ENCODE measurements around the gene ARHGAP23.

Gene ARHGAP23

GRCh38 chr17:38504216-38504615 lies 76.0 kb downstream of the ARHGAP23 start:
- H3K36me3 ChIP-seq (ENCODE audit: insufficient read depth), result no peaks in the 10 kb centered on the region
- H3K4me1 ChIP-seq (ENCODE audit: low read depth, poor library complexity, severe bottlenecking), result no peaks in the 10 kb centered on the region
- H2AFZ ChIP-seq (ENCODE audit: low read depth), result no peak overlapping the region
- H3K27ac ChIP-seq, result no peak overlapping the region
- no peak overlapping the region for H3K4me2 ChIP-seq
- H3K27me3 ChIP-seq (ENCODE audit: insufficient read depth, low read depth), result no peaks in the 10 kb centered on the region
- H3K4me3 ChIP-seq (IDR thresholded peaks at IDR 0.05; ENCODE audit: insufficient read depth, low read depth, low read length), result no peak overlapping the region
- H4K20me1 ChIP-seq (ENCODE audit: insufficient read depth), result no peaks in the 10 kb centered on the region
- H3K79me2 ChIP-seq (ENCODE audit: insufficient read depth, low read depth), result no peaks in the 10 kb centered on the region
- TF ChIP-seq CTCF (conservative IDR thresholded peaks at IDR 0.05; ENCODE audit: low read depth, low read length), result no peak
- no peak overlapping the region for H3K9ac ChIP-seq

GRCh38 chr17:38507436-38507835 lies 79.2 kb downstream of the ARHGAP23 start:
- no peaks in the 10 kb centered on the region for H3K36me3 ChIP-seq (ENCODE audit: insufficient read depth)
- H3K4me2 ChIP-seq, result no peak overlapping the region
- no peak overlapping the region for H3K9ac ChIP-seq
- TF ChIP-seq CTCF (conservative IDR thresholded peaks at IDR 0.05; ENCODE audit: low read depth, low read length), result no peak
- H4K20me1 ChIP-seq (ENCODE audit: insufficient read depth), result no peaks in the 10 kb centered on the region
- H3K27ac ChIP-seq, result no peak overlapping the region
- no peaks in the 10 kb centered on the region for H3K27me3 ChIP-seq (ENCODE audit: insufficient read depth, low read depth)
- no peaks in the 10 kb centered on the region for H3K4me1 ChIP-seq (ENCODE audit: low read depth, poor library complexity, severe bottlenecking)
- H3K79me2 ChIP-seq (ENCODE audit: insufficient read depth, low read depth), result no peaks in the 10 kb centered on the region
- H2AFZ ChIP-seq (ENCODE audit: low read depth), result no peak overlapping the region
- no peak overlapping the region for H3K4me3 ChIP-seq (IDR thresholded peaks at IDR 0.05; ENCODE audit: insufficient read depth, low read depth, low read length)

GRCh38 chr17:38507921-38508569 lies 79.8 kb downstream of the ARHGAP23 start:
- TF ChIP-seq CTCF (conservative IDR thresholded peaks at IDR 0.05; ENCODE audit: low read depth, low read length), result no peak
- H3K4me2 ChIP-seq, result no peak overlapping the region

GRCh38 chr17:38508570-38508950 lies 80.3 kb downstream of the ARHGAP23 start:
- no peak overlapping the region for H3K27ac ChIP-seq

More at GRCh38 chr17:38507921-38508569, 79.8 kb downstream of the ARHGAP23 start:
- H3K79me2 ChIP-seq (ENCODE audit: insufficient read depth, low read depth), result no peaks in the 10 kb centered on the region
- no peak overlapping the region for H2AFZ ChIP-seq (ENCODE audit: low read depth)
- no peaks in the 10 kb centered on the region for H4K20me1 ChIP-seq (ENCODE audit: insufficient read depth)
- no peaks in the 10 kb centered on the region for H3K27me3 ChIP-seq (ENCODE audit: insufficient read depth, low read depth)
- H3K4me1 ChIP-seq (ENCODE audit: low read depth, poor library complexity, severe bottlenecking), result no peaks in the 10 kb centered on the region
- H3K36me3 ChIP-seq (ENCODE audit: insufficient read depth), result no peaks in the 10 kb centered on the region
- H3K4me3 ChIP-seq (IDR thresholded peaks at IDR 0.05; ENCODE audit: insufficient read depth, low read depth, low read length), result no peak overlapping the region
- H3K9ac ChIP-seq, result no peak overlapping the region
- no peak overlapping the region for H3K27ac ChIP-seq

More at GRCh38 chr17:38508570-38508950, 80.3 kb downstream of the ARHGAP23 start:
- Histone ChIP-seq H3K36me3 (ENCODE audit: insufficient read depth) (no peaks in the 10 kb centered on the region), H3K4me1 (ENCODE audit: low read depth, poor library complexity, severe bottlenecking) (no peaks in the 10 kb centered on the region), H3K4me3 (IDR thresholded peaks at IDR 0.05; ENCODE audit: insufficient read depth, low read depth, low read length) (no peak overlapping the region), H2AFZ (ENCODE audit: low read depth) (no peak overlapping the region), H3K9ac (no peak overlapping the region), H3K79me2 (ENCODE audit: insufficient read depth, low read depth) (no peaks in the 10 kb centered on the region), H4K20me1 (ENCODE audit: insufficient read depth) (no peaks in the 10 kb centered on the region), H3K27me3 (ENCODE audit: insufficient read depth, low read depth) (no peaks in the 10 kb centered on the region), H3K4me2 (no peak overlapping the region)
- TF ChIP-seq CTCF (conservative IDR thresholded peaks at IDR 0.05; ENCODE audit: low read depth, low read length), result no peak
